Keratinocyte (primary cell): Measurements from ENCODE around the gene MED27. TPM values are rescaled to one million over a fixed set of nuclear protein-coding genes. Genes with fewer than 3 reads are reported as not detected.

ENCODE experiments used
- DNase-seq: peaks from one replicate; pipeline ENCODE4 v3.0.0-alpha.2; 2011; ENCODE audit warnings: low read depth, missing footprints, low spot score
- FAIRE-seq: peaks from 2 replicates; lab custom pipeline; 2011; peaks lifted over from hg19 to GRCh38; lab: Jason Lieb, UNC
- H2AFZ ChIP-seq: 2 replicates; pipeline ENCODE4 v1.6.0; 2012; ENCODE audit warnings: low read length, control low read depth, inconsistent platforms; ENCODE audit not compliant: control insufficient read depth
- H3K27ac ChIP-seq: 2 replicates; pipeline ENCODE4 v1.5.1; 2011; ENCODE audit warnings: low read length; ENCODE audit not compliant: control insufficient read depth, insufficient read depth
- H3K27me3 ChIP-seq: 3 replicates; pipeline ENCODE4 v1.6.0; 2011; ENCODE audit warnings: low read length; ENCODE audit not compliant: control insufficient read depth, insufficient read depth; ENCODE audit errors: extremely low read depth
- H3K36me3 ChIP-seq, 2 experiments: 2 replicates in 1 of 2; 3 replicates in 1 of 2; pipeline ENCODE4 v1.5.1; 2011; ENCODE audit warnings: low read length in 2 of 2, mild to moderate bottlenecking in 1 of 2; ENCODE audit not compliant: control insufficient read depth in 2 of 2, insufficient read depth in 2 of 2; ENCODE audit errors: extremely low read depth in 1 of 2
- H3K4me1 ChIP-seq: 3 replicates; pipeline ENCODE4 v1.5.1; 2011; ENCODE audit warnings: low read length; ENCODE audit not compliant: control insufficient read depth, insufficient read depth; ENCODE audit errors: extremely low read depth
- H3K4me2 ChIP-seq: 3 replicates; pipeline ENCODE4 v1.6.0; 2011; ENCODE audit warnings: low read depth, low read length; ENCODE audit not compliant: control insufficient read depth, insufficient read depth; ENCODE audit errors: extremely low read depth
- H3K4me3 ChIP-seq, 3 experiments: fragments of 200-600 bp in 1 of 3; sonication (generic) in 1 of 3; 2 replicates in 2 of 3; 3 replicates in 1 of 3; pipeline ENCODE4 v1.5.1; 2011 to 2016; ENCODE audit warnings: low read length in 3 of 3, mild to moderate bottlenecking in 3 of 3, control low read depth in 2 of 3, inconsistent platforms in 1 of 3, low read depth in 1 of 3, mixed read lengths in 1 of 3, mixed run types in 1 of 3, moderate library complexity in 1 of 3; ENCODE audit not compliant: control insufficient read depth in 2 of 3, insufficient read depth in 2 of 3; ENCODE audit errors: extremely low read depth in 1 of 3
- H3K79me2 ChIP-seq: 2 replicates; pipeline ENCODE4 v1.6.0; 2012; ENCODE audit warnings: low read length; ENCODE audit not compliant: control insufficient read depth, insufficient read depth
- H3K9ac ChIP-seq: 3 replicates; pipeline ENCODE4 v1.6.0; 2011; ENCODE audit warnings: low read length; ENCODE audit not compliant: control insufficient read depth, insufficient read depth; ENCODE audit errors: extremely low read depth
- H3K9me1 ChIP-seq: 3 replicates; pipeline ENCODE4 v1.6.0; 2011; ENCODE audit warnings: low read length; ENCODE audit not compliant: control insufficient read depth, insufficient read depth; ENCODE audit errors: extremely low read depth
- H3K9me3 ChIP-seq: 2 replicates; pipeline ENCODE4 v1.5.1; 2012; ENCODE audit warnings: low read depth, low read length; ENCODE audit not compliant: control insufficient read depth
- H4K20me1 ChIP-seq: 3 replicates; pipeline ENCODE4 v1.6.0; 2011; ENCODE audit warnings: low read length; ENCODE audit not compliant: control insufficient read depth, insufficient read depth; ENCODE audit errors: extremely low read depth
- CTCF ChIP-seq, 3 experiments: IDR thresholded peaks in 1 of 3; conservative IDR thresholded peaks in 1 of 3; optimal IDR thresholded peaks in 1 of 3; 2 replicates in 2 of 3; 3 replicates in 1 of 3; pipeline versions ENCODE3 to v1.5.1; 2011; ENCODE audit warnings: low read length in 3 of 3, mild to moderate bottlenecking in 3 of 3, moderate library complexity in 2 of 3, control low read depth in 1 of 3, inconsistent platforms in 1 of 3; ENCODE audit not compliant: insufficient read depth in 2 of 3; ENCODE audit errors: extremely low read depth in 1 of 3
- EZH2 ChIP-seq: IDR thresholded peaks from one replicate; pipeline ENCODE4 v1.6.1; 2012; ENCODE audit warnings: inconsistent platforms, mild to moderate bottlenecking, low read length, moderate library complexity
- dilution Hi-C: fragments of 300-500 bp; cut with MboI; formaldehyde crosslinking; loops from one replicate; pipeline ENCODE4 v1.7.0; 2020; ENCODE audit warnings: low sequenced_read_pairs; ENCODE audit not compliant: extremely low pct_ligation_motif_present
- polyA plus RNA-seq, 5 experiments: library from polyadenylated mRNA; depleted of rRNA in 3 of 5; stranded (reverse) in 3 of 5; stranded (forward) in 1 of 5; unstranded in 1 of 5; fragments of >200 nt; gene quantifications; 1 replicate in 1 of 5; 2 replicates in 3 of 5; 3 replicates in 1 of 5; pipeline versions ENCODE4 v1.2.1 to v1.2.3, GENCODE V29; 2011 to 2012; ENCODE audit warnings: missing spikeins in 2 of 5, low read depth in 1 of 5, low replicate concordance in 1 of 5

Gene MED27
- polyA plus RNA-seq, 1 donor (not counting 4 experiments of a cell fraction or from before 2014, with no cell fraction given) = 39.0 TPM

DNA sequence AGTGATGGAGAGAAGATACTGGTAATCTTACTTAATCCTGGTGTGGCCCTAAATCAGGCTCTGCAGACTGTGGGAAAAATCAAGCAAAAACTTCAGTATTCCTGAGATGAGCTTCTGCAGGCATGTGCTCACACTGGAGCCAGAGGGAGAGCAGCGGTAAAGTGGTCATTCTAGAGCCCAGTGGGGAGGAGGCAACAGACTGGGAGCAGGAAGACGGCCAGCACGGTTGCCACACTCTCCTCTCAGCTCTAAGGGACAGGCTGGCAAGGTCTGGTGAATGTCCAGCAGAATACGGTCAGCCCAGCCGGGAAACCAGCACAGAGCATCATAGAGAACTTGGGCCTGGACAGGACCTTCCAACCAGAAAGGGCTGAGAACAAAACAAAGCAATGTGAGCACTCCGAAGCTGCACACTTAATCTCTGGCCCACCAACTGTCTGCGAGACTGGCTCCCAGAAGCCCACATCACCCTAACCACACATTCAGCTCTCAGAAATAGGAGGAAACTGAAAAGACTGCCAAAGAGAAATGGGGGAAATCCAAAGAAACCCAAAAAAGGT is 30.3 kb downstream of the MED27 start:
- no peaks in the 10 kb centered on the region for H3K4me1 ChIP-seq
- peaks cover 47% of the 10 kb centered on the region for H3K79me2 ChIP-seq
- TF ChIP-seq CTCF (optimal IDR thresholded peaks at IDR 0.05 in 1 of 3, IDR thresholded peaks at IDR 0.05 in 1 of 3, conservative IDR thresholded peaks at IDR 0.05 in 1 of 3; ENCODE audit: extremely low read depth in 1 of 3, insufficient read depth in 2 of 3, low read length in 3 of 3) = no peak
- TF ChIP-seq EZH2 = no peak
- FAIRE-seq = no peak
- dilution Hi-C loops = no loop called here
- DNase-seq = no peak
- H2AFZ ChIP-seq = no peak overlapping the region
- H3K27ac ChIP-seq = no peak overlapping the region
- H3K4me2 ChIP-seq = no peak overlapping the region
- no peaks in the 10 kb centered on the region for H3K9me3 ChIP-seq
- no peaks in the 10 kb centered on the region for H4K20me1 ChIP-seq
- H3K36me3 ChIP-seq = no peaks in the 10 kb centered on the region
- H3K9me1 ChIP-seq = no peaks in the 10 kb centered on the region
- H3K4me3 ChIP-seq = no peak overlapping the region
- H3K27me3 ChIP-seq = no peaks in the 10 kb centered on the region
- no peak overlapping the region for H3K9ac ChIP-seq

DNA sequence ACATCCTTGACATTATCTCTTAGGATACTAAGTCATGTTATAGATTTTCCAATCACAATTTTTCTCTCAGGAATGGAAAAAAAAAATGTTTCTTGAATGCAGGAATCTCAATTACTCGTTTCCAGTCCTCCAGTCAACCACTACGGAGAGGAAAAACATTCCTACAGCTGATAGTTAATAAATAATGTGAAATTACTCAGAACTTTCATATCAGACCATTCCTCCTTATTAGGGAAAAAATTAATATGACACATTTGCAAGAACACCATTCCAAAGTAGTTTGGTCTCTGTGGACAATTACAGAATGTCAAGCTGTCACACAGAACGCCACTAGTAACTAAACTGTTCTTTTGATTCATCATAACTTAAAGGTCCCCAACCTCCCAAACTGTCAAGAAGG is 31.5 kb downstream of the MED27 start:
- Histone ChIP-seq H4K20me1 (no peaks in the 10 kb centered on the region), H3K9ac (no peak overlapping the region), H3K4me3 (no peak overlapping the region), H3K9me1 (no peaks in the 10 kb centered on the region), H3K4me2 (no peak overlapping the region), H3K79me2 (peaks cover 44% of the 10 kb centered on the region), H3K27ac (no peak overlapping the region), H3K9me3 (no peaks in the 10 kb centered on the region), H3K27me3 (no peaks in the 10 kb centered on the region), H3K36me3 (no peaks in the 10 kb centered on the region), H2AFZ (no peak overlapping the region), H3K4me1 (peaks cover 5% of the 10 kb centered on the region)
- FAIRE-seq = no peak
- dilution Hi-C loops = no loop called here
- no peak for DNase-seq
- no peak for TF ChIP-seq EZH2
- no peak for TF ChIP-seq CTCF (optimal IDR thresholded peaks at IDR 0.05 in 1 of 3, IDR thresholded peaks at IDR 0.05 in 1 of 3, conservative IDR thresholded peaks at IDR 0.05 in 1 of 3; ENCODE audit: extremely low read depth in 1 of 3, insufficient read depth in 2 of 3, low read length in 3 of 3)
